ENCODE results near the gene CATSPERZ. TPM values are rescaled to one million over a fixed set of nuclear protein-coding genes. Genes with fewer than 3 reads are reported as not detected.
"Not testable (repeated sequence)": the region's sequence is repeated elsewhere in the genome, so short reads cannot be mapped to it uniquely, and the experiment has no call there.

CATSPERZ gene
- total RNA-seq, 1 donor from 2014 or later: not detected

- no peak for DNase-seq
- Histone ChIP-seq H3K36me3 (peaks cover 28% of the 10 kb centered on the region), H3K4me3 (no peak overlapping the region), H3K27ac (peak overlapping the region; percentile 41), H3K4me1 (peaks cover 11% of the 10 kb centered on the region), H3K9me3 (no peaks in the 10 kb centered on the region), H3K27me3 (ENCODE audit: low read depth) (no peaks in the 10 kb centered on the region)
- no peak for ATAC-seq
- TF ChIP-seq CTCF (IDR thresholded peaks at IDR 0.05): no peak
- intact Hi-C loops (cut with DNase I): no loop called here
Observed at GRCh38 chr11:64313491-64314145, 13.5 kb downstream of the CATSPERZ start.

- no peak for TF ChIP-seq CTCF (IDR thresholded peaks at IDR 0.05)
- Histone ChIP-seq H3K27me3 (ENCODE audit: low read depth) (no peaks in the 10 kb centered on the region), H3K36me3 (peaks cover 28% of the 10 kb centered on the region), H3K27ac (peak overlapping the region; percentile 41), H3K9me3 (no peaks in the 10 kb centered on the region), H3K4me3 (no peak overlapping the region), H3K4me1 (peaks cover 17% of the 10 kb centered on the region)
- intact Hi-C loops (cut with DNase I): no loop called here
- DNase-seq (no peak), ATAC-seq (no peak)
Observed at GRCh38 chr11:64314146-64314804, 14.1 kb downstream of the CATSPERZ start.

GRCh38 chr11:64314805-64315561 is 14.8 kb downstream of the CATSPERZ start:
- Histone ChIP-seq H3K27me3 (ENCODE audit: low read depth) (no peaks in the 10 kb centered on the region), H3K9me3 (no peaks in the 10 kb centered on the region), H3K4me3 (no peak overlapping the region), H3K36me3 (peaks cover 28% of the 10 kb centered on the region), H3K4me1 (peaks cover 22% of the 10 kb centered on the region), H3K27ac (no peak overlapping the region)
- no peak for TF ChIP-seq CTCF (IDR thresholded peaks at IDR 0.05)
- DNase-seq: no peak
- intact Hi-C loops (cut with DNase I): no loop called here
- ATAC-seq: no peak

GRCh38 chr11:64315667-64316526 is 15.7 kb downstream of the CATSPERZ start:
- ATAC-seq; DNase-seq; H3K9me3 ChIP-seq; H3K27me3 ChIP-seq (ENCODE audit: low read depth); intact Hi-C loops (cut with DNase I): not testable (repeated sequence)
- peaks cover 22% of the 10 kb centered on the region for H3K4me1 ChIP-seq
- peak overlapping the region; percentile 100 for H3K27ac ChIP-seq
- H3K4me3 ChIP-seq: peak overlapping the region; percentile 92
- H3K36me3 ChIP-seq: peaks cover 33% of the 10 kb centered on the region

- intact Hi-C loops (cut with DNase I): no loop called here
- H3K4me3 ChIP-seq: peak overlapping the region; percentile 92
- DNase-seq (no peak), ATAC-seq (no peak)
- no peak for TF ChIP-seq CTCF (IDR thresholded peaks at IDR 0.05)
- no peaks in the 10 kb centered on the region for H3K9me3 ChIP-seq
- H3K27ac ChIP-seq: peak overlapping the region; percentile 100
- H3K27me3 ChIP-seq (ENCODE audit: low read depth): no peaks in the 10 kb centered on the region
- peaks cover 22% of the 10 kb centered on the region for H3K4me1 ChIP-seq
- H3K36me3 ChIP-seq: peaks cover 36% of the 10 kb centered on the region
Observed at GRCh38 chr11:64316672-64317324, 16.6 kb downstream of the CATSPERZ start.
